Uterus (tissue), 4 donors: ENCODE measurements around the gene SLC17A7. TPM values are rescaled to one million over a fixed set of nuclear protein-coding genes. Genes with fewer than 3 reads are reported as not detected.

Experiments
- DNase-seq, 2 donors: peaks; one replicate each; pipeline ENCODE4 v3.0.0-alpha.2; 2019 to 2020
- H3K27ac ChIP-seq, 2 donors: fragments of 200-600 bp; sonication (generic); 1 replicate in 1 of 2; 2 replicates in 1 of 2; pipeline ENCODE4 v1.5.1; 2016 to 2018
- H3K27me3 ChIP-seq, 2 donors: fragments of 200-600 bp; sonication (generic); one replicate each; pipeline ENCODE4 v1.5.1; 2018 to 2019; ENCODE audit warnings: control low read depth in 1 of 2
- H3K36me3 ChIP-seq, 2 donors: fragments of 200-600 bp; sonication (generic); one replicate each; pipeline ENCODE4 v1.5.1; 2019; ENCODE audit warnings: control low read depth in 1 of 2
- H3K4me1 ChIP-seq, 2 donors: fragments of 200-600 bp; sonication (generic); one replicate each; pipeline ENCODE4 v1.5.1; 2018 to 2019; ENCODE audit warnings: control low read depth in 1 of 2
- H3K4me3 ChIP-seq, 2 donors: fragments of 200-600 bp; sonication (generic); 1 replicate in 1 of 2; 2 replicates in 1 of 2; pipeline ENCODE4 v1.5.1; 2018 to 2019; ENCODE audit warnings: mild to moderate bottlenecking in 1 of 2
- H3K9me3 ChIP-seq, 2 donors: fragments of 200-600 bp; sonication (generic); one replicate each; pipeline ENCODE4 v1.5.1; 2019; ENCODE audit warnings: control low read depth in 1 of 2
- CTCF ChIP-seq, 4 experiments: fragments of 200-600 bp in 2 of 4; fragments of 450-650 bp in 2 of 4; sonication (generic) in 2 of 4; IDR thresholded peaks; one replicate each; pipeline ENCODE4 v1.5.1; 2016 to 2019; ENCODE audit warnings: antibody characterized with exemption in 4 of 4, mild to moderate bottlenecking in 2 of 4, moderate library complexity in 1 of 4
- POLR2A ChIP-seq, 2 donors: fragments of 450-650 bp; IDR thresholded peaks; one replicate each; pipeline ENCODE4 v1.6.1; 2016; ENCODE audit warnings: antibody characterized with exemption in 2 of 2, mild to moderate bottlenecking in 1 of 2, moderate library complexity in 1 of 2
- intact Hi-C: fragments of 100-400 bp; cut with DNase I; formaldehyde crosslinking; loops from one replicate; pipeline ENCODE4 v1.15.1; 2023; ENCODE audit warnings: low total_unique reads
- total RNA-seq, 4 donors: library from RNA; depleted of rRNA in 3 of 4; stranded (reverse); fragments of >200 nt in 3 of 4; gene quantifications; one replicate each; pipeline versions ENCODE4 v1.1.0 to v1.2.4, GENCODE V29; 2014 to 2023
- donor health status: DM: yes; HTN: yes; CAD: no.

Gene SLC17A7
- total RNA-seq, 4 donors from 2014 or later, result 1.3 to 5.6 (median 1.9) TPM; not detected in 1

DNA sequence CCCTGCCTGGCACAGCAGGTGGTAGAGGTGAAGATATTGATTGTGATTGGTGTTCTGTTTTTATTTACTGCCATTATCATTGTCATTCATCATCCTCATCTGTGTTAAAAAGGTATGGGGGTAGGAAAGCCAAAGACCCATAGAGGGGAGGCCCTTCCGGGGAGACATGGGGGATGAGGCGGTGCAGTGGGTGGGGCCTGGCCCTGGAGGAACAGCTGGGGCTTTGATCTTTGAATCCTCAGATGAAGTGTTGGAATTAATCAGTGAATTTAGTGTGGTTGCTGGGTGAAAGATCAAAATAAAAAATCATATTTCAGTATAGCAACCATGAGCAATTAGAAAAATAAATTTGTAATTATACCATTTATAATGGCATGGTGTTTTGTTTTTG is 25.5 kb downstream of the SLC17A7 start:
- peaks cover 5 to 13% of the 10 kb centered on the region in 2 donors for H3K27me3 ChIP-seq
- no peak for TF ChIP-seq CTCF (IDR thresholded peaks at IDR 0.05)
- TF ChIP-seq POLR2A (IDR thresholded peaks at IDR 0.05), result no peak
- intact Hi-C loops, result no loop called here

GRCh38 chr19:49415102-49415809 is 26.1 kb downstream of the SLC17A7 start:
- Histone ChIP-seq H3K27me3 (peaks cover 5 to 7% of the 10 kb centered on the region in 2 donors), H3K27ac (no peak overlapping the region), H3K9me3 (no peaks in the 10 kb centered on the region), H3K36me3 (no peaks in the 10 kb centered on the region), H3K4me3 (no peak overlapping the region), H3K4me1 (no peaks in the 10 kb centered on the region)
- TF ChIP-seq POLR2A (IDR thresholded peaks at IDR 0.05) (no peak), CTCF (IDR thresholded peaks at IDR 0.05) (no peak)
- DNase-seq, result no peak
- intact Hi-C loops, result no loop called here

More for the DNA sequence above, 25.5 kb downstream of the SLC17A7 start:
- no peak for DNase-seq
- Histone ChIP-seq H3K36me3 (no peaks in the 10 kb centered on the region), H3K27ac (no peak overlapping the region), H3K4me3 (no peak overlapping the region), H3K9me3 (no peaks in the 10 kb centered on the region), H3K4me1 (peaks cover 0 to under 1% of the 10 kb centered on the region in 2 donors)

DNA sequence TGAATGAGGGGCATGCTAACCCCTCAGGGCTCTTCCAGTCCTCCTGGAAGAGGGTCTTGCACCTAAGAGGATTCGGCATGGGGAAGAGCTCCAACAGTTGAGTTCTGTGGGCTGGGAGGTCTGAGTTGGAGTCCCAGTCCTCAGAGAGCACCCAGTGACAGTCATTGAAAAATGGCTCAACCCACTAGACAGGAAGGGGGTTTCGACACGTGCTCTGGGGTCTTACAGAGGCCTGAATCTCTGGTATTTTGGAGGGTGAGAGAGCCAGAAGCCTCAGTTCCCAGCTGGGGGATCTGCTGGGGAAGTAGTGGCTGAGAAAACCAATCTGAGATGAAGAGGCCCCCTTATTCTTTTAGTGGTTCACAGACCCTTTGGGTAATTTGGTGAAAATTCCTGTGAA is 27.1 kb downstream of the SLC17A7 start:
- Histone ChIP-seq H3K27me3 (peaks cover 5% of the 10 kb centered on the region in 2 donors), H3K27ac (no peak overlapping the region), H3K9me3 (no peaks in the 10 kb centered on the region), H3K4me3 (no peak overlapping the region), H3K36me3 (no peaks in the 10 kb centered on the region), H3K4me1 (no peaks in the 10 kb centered on the region)
- DNase-seq, result no peak
- intact Hi-C loops, result no loop called here
- no peak for TF ChIP-seq POLR2A (IDR thresholded peaks at IDR 0.05)
- no peak for TF ChIP-seq CTCF (IDR thresholded peaks at IDR 0.05)

- Histone ChIP-seq H3K36me3 (no peaks in the 10 kb centered on the region), H3K27me3 (peaks cover 0 to 5% of the 10 kb centered on the region in 2 donors), H3K27ac (no peak overlapping the region), H3K4me1 (no peaks in the 10 kb centered on the region), H3K4me3 (no peak overlapping the region), H3K9me3 (no peaks in the 10 kb centered on the region)
- TF ChIP-seq CTCF (IDR thresholded peaks at IDR 0.05) (no peak), POLR2A (IDR thresholded peaks at IDR 0.05) (no peak)
- intact Hi-C loops, result no loop called here
- DNase-seq, result no peak
Observed at GRCh38 chr19:49413348-49413747, 28.0 kb downstream of the SLC17A7 start.

DNA sequence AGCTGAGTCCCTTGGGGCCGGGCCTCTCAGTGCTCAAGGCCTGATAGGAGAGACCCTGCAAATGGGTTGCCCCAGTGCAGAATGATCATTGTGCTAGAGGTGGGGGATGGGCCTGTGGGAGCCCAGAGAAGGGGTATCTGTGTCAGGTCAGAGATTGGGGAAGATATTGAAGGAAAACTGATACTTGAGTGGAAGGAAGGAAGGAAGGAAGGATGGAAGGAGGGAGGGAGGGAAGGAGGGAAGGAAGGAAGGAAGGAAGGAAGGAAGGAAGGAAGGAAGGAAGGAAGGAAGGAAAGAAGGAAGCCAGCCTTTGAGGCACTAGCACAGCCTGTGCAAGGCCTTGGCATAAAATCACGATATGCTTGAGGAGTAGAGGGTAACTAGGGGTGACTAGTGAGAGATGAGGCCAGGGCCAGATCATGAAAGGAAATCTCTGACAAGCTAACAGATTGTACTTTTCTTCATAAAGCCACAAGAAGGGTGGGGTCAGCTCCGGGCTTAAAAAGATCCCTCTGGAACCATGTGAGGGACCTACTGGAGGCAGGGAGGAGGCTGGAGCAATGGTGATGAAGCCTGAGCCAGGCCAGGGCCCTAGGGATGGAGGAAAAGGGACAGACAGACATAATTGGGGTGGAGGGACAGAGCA is 29.5 kb downstream of the SLC17A7 start:
- intact Hi-C loops, result no loop called here
- no peaks in the 10 kb centered on the region for H3K27me3 ChIP-seq

More for the DNA sequence above, 29.5 kb downstream of the SLC17A7 start:
- H3K9me3 ChIP-seq, result no peaks in the 10 kb centered on the region
- no peak for DNase-seq
- no peak overlapping the region for H3K4me3 ChIP-seq
- no peaks in the 10 kb centered on the region for H3K4me1 ChIP-seq
- H3K27ac ChIP-seq, result no peak overlapping the region
- TF ChIP-seq POLR2A (IDR thresholded peaks at IDR 0.05) (no peak), CTCF (IDR thresholded peaks at IDR 0.05) (no peak)
- H3K36me3 ChIP-seq, result no peaks in the 10 kb centered on the region
